Stimulated activated CD4-positive, alpha-beta T cell treated with anti-CD3 and anti-CD28 coated beads, Interleukin-15, amount 100 ng/mL, for 1 hour (primary cell): ENCODE results near the gene DUOX1.

Experiments
- DNase-seq, 2 donors: peaks; one replicate each; pipeline ENCODE4 v3.0.0-alpha.2; 2020; ENCODE audit warnings: low read depth in 1 of 2, low spot score in 1 of 2

Gene DUOX1

GRCh38 chr15:45140557-45141250 is 10.9 kb downstream of the DUOX1 start:
- no peak for DNase-seq

- no peak for DNase-seq
These were observed 11.6 kb downstream of the DUOX1 start for GRCh38 chr15:45141386-45141785.

- no peak for DNase-seq
These were observed 13.3 kb downstream of the DUOX1 start for GRCh38 chr15:45143056-45143455.

- no peak for DNase-seq
These were observed 14.2 kb downstream of the DUOX1 start for GRCh38 chr15:45143946-45144345.

GRCh38 chr15:45144775-45145174 is 15.0 kb downstream of the DUOX1 start:
- DNase-seq, result no peak

GRCh38 chr15:45146405-45146804 is 16.6 kb downstream of the DUOX1 start:
- no peak for DNase-seq

- DNase-seq, result no peak
These were observed 17.8 kb downstream of the DUOX1 start for GRCh38 chr15:45147606-45148005.

- DNase-seq, result no peak
These were observed 18.6 kb downstream of the DUOX1 start for GRCh38 chr15:45148076-45149059.

- no peak for DNase-seq
These were observed 19.3 kb downstream of the DUOX1 start for GRCh38 chr15:45149060-45149459.

GRCh38 chr15:45150481-45150880 is 20.7 kb downstream of the DUOX1 start:
- DNase-seq, result no peak

GRCh38 chr15:45150997-45151396 is 21.2 kb downstream of the DUOX1 start:
- no peak for DNase-seq

- DNase-seq, result no peak
These were observed 22.4 kb downstream of the DUOX1 start for GRCh38 chr15:45151998-45152828.

- DNase-seq, result no peak
These were observed 25.9 kb downstream of the DUOX1 start for GRCh38 chr15:45155739-45156138.

GRCh38 chr15:45156744-45157455 is 27.1 kb downstream of the DUOX1 start:
- DNase-seq, result no peak

- no peak for DNase-seq
These were observed 28.2 kb downstream of the DUOX1 start for GRCh38 chr15:45157974-45158373.

GRCh38 chr15:45161666-45162065 is 31.9 kb downstream of the DUOX1 start:
- DNase-seq, result no peak

GRCh38 chr15:45162771-45163507 is 33.1 kb downstream of the DUOX1 start:
- DNase-seq, result peak; percentile 27 to 33

GRCh38 chr15:45163508-45163856 is 33.7 kb downstream of the DUOX1 start:
- no peak for DNase-seq

GRCh38 chr15:45164914-45165313 is 35.1 kb downstream of the DUOX1 start:
- DNase-seq, result no peak

- no peak for DNase-seq
These were observed 35.7 kb downstream of the DUOX1 start for GRCh38 chr15:45165536-45165935.
